GM18867 (cell line): ENCODE data around the gene SPATA16.
"Not testable (repeated sequence)": the region's sequence is repeated elsewhere in the genome, so short reads cannot be mapped to it uniquely, and the experiment has no call there.

Source experiments
- ATAC-seq: cut with Tn5 transposase; IDR thresholded peaks from one replicate; pipeline ENCODE4 v1.9.1; 2021; ENCODE audit warnings: mild to moderate bottlenecking, moderate library complexity; ENCODE audit not compliant: unreplicated experiment

SPATA16 gene

GRCh38 chr3:173066044-173067004, 74.7 kb downstream of the SPATA16 start:
- no peak for ATAC-seq

- ATAC-seq = peak; percentile 55
Observed at GRCh38 chr3:173065543-173065981, 75.5 kb downstream of the SPATA16 start.

- no peak for ATAC-seq
Observed at GRCh38 chr3:173064631-173065030, 76.4 kb downstream of the SPATA16 start.

DNA sequence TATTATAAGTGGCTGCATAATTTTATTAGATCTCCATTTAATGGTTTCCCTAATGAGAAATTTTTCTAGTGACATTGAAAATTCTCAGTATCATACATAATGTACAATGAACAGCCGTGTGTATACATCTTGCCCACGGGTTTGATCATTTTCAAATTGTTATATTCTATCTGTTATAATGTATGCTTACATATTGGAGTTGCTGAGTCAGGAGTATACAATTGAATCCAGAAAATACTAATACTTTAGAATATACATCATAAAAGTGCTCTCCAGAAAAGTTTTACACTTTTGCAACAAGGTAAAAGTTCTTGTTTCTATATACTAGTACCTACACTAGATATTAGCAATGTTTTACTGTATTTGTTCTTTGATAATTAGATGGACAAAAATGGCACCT, 82.8 kb downstream of the SPATA16 start:
- ATAC-seq = no peak

DNA sequence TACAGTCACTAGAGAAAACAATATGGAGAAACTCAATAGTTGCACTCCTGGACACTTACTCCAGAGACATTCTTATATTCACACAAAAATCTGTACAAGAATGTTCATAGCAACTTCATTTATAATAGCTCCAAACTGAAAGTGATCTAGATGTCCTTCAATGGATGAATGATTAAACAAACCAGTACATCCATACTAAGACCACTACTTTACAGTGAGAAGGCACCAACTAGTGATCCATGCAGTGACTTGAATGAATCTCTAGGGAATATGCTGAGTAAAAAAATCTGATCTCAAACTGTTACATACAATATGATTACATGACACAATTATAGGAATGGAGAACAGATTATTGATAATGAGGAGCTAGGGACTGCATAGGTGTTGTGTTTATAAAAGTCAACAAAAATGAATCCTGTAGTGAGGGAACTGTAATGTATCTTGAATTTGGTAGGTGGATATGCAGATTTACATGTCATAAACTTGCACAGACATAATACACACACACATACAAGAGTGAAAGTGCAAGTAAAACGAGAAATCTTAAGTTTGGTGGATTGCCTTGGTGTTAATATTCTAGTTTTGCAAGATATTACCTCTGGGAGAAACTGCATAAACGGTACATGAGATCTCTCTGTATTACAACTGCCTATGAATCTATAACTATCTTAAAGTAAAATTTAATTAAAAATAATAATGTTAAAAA, 85.7 kb downstream of the SPATA16 start:
- no peak for ATAC-seq

GRCh38 chr3:173049360-173049759, 91.7 kb downstream of the SPATA16 start:
- no peak for ATAC-seq

DNA sequence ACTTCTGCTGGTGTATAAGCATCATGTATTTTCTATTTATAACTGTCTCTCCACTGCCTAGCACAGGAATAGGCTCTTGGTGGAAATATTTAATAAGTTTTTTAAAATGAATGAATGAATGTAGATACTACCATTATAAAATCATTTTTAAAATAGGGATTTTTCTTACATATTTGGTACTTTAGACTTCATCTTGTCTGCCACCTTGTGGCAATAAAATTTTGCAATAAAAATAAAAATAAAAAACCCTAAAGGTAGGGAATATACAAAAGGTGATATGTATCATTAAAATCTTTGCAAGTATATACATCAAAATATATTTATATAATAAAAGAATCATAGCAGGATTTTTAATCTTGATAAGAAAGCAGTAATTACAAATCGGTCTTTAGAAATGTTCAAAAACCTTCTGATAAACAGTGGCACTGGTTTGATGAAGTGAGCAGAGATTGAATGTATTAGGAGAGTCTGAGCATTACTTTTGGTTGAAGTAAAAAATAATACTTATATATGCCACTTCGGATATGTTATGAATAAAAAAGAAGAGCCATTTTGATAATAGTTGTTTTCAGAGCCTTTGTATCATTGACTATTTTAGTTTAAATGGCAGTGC, 95.2 kb downstream of the SPATA16 start:
- no peak for ATAC-seq

- ATAC-seq = no peak
Observed at GRCh38 chr3:173044998-173045397, 96.0 kb downstream of the SPATA16 start.

GRCh38 chr3:173043757-173044156, 97.3 kb downstream of the SPATA16 start:
- no peak for ATAC-seq

DNA sequence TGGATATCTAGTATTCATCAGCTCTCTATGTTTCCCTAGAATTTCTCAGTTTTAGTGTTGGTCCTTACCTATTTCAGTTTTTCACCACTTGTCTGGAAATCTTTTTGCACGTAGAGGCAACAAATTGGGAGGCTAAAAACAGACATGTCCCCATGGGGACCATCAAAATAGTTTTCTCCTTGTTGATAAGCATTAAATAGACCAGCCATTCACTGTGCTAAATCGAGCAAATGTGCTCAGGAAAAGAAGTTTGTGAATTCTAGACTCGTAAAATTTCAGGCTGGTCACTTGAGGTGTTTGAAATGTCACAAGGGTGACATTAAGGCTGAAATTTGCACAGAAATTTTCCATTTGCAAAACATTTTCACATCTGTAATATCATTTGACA, 102.6 kb downstream of the SPATA16 start:
- no peak for ATAC-seq

DNA sequence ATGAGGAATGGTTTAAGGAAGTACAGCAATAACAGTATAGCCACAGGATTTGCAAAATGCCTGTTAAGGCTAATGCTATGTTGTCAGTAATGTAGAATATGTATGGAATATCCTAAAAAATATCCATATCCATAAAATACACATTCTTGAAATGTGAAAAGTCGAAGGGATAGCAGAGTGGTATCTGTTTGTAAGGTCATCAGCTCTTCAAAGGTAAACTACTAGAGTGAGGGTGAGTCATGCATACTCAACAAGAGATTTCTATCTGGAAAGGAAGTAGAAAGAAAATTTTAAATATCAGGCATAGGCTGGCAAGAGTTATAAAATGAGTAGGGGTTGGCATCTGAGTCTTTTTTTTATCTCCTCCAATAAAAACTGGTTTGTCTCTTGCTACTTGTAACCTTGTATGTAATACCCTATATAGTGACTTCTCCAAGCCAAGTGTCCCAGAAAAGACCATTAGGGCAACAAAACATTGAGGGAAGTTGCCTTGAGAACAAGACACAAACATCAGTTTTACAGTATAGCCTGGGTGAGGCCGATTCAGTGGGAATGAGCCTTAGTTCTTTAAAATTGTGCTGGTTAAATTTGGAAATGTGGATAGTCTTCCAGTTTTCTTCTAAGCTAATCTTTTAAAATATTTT, 103.1 kb downstream of the SPATA16 start:
- ATAC-seq = no peak

DNA sequence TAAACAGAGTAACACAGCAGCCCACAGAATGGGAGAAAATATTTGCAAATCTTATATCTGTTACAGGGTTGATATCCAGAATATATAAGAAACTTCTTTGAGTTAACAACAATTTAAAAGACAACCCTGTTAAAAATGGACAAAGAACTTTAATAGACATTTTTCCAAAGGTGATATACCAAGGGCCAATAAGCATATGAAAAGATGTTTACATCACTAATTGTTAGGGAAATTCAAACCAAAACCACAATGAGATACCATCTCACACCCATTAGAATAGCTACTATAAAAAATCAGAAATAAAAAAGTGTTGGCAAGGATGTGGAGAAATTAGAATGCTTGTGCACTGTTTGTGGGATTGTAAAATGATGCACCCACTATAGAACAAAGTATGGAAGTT, 110.8 kb downstream of the SPATA16 start:
- ATAC-seq = no peak

GRCh38 chr3:173028351-173028750, 112.7 kb downstream of the SPATA16 start:
- ATAC-seq = no peak

DNA sequence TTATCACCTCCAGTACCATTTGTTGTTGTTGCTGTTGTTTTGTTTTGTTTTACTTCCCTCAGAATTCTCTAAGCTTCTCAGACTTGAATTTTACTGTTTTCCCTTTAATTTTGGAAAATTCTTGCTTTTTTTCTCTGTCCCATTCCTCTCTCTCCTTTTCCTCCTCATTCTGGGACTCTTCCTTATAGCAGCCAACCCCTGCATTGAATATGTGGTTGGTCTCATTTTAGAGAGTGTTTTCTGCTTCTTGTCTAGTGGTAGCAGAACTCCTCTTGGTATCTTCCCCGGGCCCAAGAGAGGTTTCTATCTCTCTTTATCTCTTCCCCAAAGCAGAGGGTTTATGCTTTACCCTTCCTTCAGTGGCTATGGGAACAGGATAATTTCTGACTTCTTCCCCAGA, 113.6 kb downstream of the SPATA16 start:
- no peak for ATAC-seq

GRCh38 chr3:173025941-173026340, 115.1 kb downstream of the SPATA16 start:
- ATAC-seq = no peak

- no peak for ATAC-seq
Observed at GRCh38 chr3:173021547-173022185, 119.4 kb downstream of the SPATA16 start.

DNA sequence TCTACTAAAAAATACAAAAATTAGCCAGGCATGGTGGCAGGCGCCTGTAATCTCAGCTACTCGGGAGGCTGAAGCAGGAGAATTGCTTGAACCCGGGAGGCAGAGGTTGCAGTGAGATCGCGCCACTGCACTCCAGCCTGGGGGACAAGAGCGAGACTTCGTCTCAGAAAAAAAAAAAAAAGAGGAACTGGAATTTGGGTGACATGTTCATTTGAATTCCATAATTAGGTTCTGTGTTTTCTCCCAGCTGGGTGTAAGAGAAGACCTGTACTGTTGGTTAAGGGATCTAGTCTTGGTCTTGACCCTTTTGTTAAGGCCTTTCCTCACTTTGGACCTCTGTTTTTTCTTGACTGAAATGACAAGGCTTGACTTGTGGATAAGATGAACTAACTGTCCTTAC, 120.9 kb downstream of the SPATA16 start:
- ATAC-seq = not testable (repeated sequence)

DNA sequence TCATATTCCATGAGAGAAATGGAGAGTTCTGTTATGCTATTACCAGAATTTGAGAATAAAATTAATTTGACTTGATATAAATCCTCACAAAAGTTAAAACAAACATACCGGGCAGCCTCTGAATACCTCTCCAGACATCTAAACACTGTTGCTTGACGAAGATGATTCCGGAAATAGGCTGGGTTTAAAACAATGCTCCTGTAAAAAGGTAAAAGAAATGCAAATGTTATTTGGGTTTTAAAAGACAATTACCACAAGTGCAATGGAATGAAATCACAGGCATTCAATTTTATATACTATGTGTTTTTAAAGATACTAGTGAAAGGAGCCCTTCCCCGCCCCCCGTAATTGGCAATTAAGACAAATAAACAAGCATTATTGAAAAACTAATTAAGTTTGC, 121.7 kb downstream of the SPATA16 start:
- ATAC-seq = no peak

DNA sequence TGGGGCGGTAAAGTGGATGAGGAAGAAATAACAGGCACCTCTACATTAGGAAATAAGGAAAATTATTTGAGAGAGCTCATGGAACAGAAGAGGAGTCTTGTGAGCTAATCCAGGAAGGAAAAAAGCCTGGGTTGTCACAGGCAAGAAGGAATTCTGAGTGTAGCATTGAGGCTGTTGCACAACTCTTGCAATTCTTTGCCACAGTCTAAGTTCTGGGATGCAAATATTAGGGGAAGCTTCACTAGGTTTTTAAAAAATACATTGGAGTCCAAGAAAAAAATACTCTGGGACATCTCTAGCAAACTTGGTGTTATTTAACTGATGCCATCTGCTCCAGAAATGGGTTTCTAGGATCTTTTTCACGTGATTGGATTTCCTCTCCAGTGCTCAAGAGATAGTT, 122.3 kb downstream of the SPATA16 start:
- ATAC-seq = no peak

DNA sequence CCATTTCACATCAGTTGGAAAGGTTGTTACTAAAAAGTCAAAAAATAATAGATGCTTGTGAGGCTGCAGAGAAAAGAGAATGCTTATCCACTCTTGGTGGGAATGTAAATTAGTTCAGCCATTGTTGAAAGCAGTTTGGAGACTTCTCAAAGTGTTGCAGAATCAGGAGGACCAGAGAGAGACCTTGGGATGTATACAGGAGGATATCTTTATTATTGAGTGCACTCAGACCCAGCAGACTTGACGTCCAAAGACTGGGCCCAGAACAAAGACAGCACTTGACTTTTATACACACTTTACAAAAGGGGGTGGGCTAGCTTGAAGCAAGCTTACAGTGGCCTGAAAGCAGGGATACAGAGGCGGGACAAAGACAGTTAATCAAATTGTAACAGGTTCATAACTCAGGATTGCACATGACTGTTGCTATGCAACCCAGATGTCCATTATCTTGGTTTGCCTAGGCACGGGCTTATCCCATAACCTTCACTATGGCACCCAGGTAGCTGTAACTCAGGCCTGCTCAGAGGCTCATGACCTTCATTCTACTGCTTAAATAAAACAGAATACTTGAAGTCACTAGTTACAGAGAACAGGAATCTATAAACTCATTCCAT, 127.7 kb downstream of the SPATA16 start:
- ATAC-seq = no peak
